ENCODE results near the gene SULT1C4.

The SULT1C4 gene

GRCh38 chr2:108367014-108367413, 10.7 kb upstream of the SULT1C4 start:
- TF ChIP-seq POLR2AphosphoS5 (IDR thresholded peaks at IDR 0.05; ENCODE audit: low read depth) (no peak), SPI1 (IDR thresholded peaks at IDR 0.05; ENCODE audit: borderline replicate concordance, low read depth) (no peak), REST (IDR thresholded peaks at IDR 0.05; ENCODE audit: insufficient replicate concordance, low read depth) (no peak), GABPA (IDR thresholded peaks at IDR 0.05; ENCODE audit: low read depth) (no peak)
- TF ChIP-seq, protein P1, sequence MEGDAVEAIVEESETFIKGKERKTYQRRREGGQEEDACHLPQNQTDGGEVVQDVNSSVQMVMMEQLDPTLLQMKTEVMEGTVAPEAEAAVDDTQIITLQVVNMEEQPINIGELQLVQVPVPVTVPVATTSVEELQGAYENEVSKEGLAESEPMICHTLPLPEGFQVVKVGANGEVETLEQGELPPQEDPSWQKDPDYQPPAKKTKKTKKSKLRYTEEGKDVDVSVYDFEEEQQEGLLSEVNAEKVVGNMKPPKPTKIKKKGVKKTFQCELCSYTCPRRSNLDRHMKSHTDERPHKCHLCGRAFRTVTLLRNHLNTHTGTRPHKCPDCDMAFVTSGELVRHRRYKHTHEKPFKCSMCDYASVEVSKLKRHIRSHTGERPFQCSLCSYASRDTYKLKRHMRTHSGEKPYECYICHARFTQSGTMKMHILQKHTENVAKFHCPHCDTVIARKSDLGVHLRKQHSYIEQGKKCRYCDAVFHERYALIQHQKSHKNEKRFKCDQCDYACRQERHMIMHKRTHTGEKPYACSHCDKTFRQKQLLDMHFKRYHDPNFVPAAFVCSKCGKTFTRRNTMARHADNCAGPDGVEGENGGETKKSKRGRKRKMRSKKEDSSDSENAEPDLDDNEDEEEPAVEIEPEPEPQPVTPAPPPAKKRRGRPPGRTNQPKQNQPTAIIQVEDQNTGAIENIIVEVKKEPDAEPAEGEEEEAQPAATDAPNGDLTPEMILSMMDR (IDR thresholded peaks at IDR 0.05; ENCODE audit: insufficient read depth, low read length), result no peak
- H3K27me3 ChIP-seq (ENCODE audit: insufficient read depth, poor library complexity, severe bottlenecking), result no peaks in the 10 kb centered on the region
- no peak overlapping the region for H3K27ac ChIP-seq (replicated peaks)
- no peak overlapping the region for H3K4me3 ChIP-seq (replicated peaks; ENCODE audit: insufficient read depth, low read length)
- DNase-seq (ENCODE audit: low read depth in 1 of 2, low spot score in 1 of 2), result no peak

GRCh38 chr2:108367561-108368175, 10.1 kb upstream of the SULT1C4 start:
- H3K27ac ChIP-seq (replicated peaks), result no peak overlapping the region

GRCh38 chr2:108369153-108369552, 8.6 kb upstream of the SULT1C4 start:
- Histone ChIP-seq H3K4me3 (replicated peaks; ENCODE audit: insufficient read depth, low read length) (no peak overlapping the region), H3K27me3 (ENCODE audit: insufficient read depth, poor library complexity, severe bottlenecking) (no peaks in the 10 kb centered on the region), H3K27ac (replicated peaks) (no peak overlapping the region)
- no peak for TF ChIP-seq REST (IDR thresholded peaks at IDR 0.05; ENCODE audit: insufficient replicate concordance, low read depth)
- TF ChIP-seq POLR2AphosphoS5 (IDR thresholded peaks at IDR 0.05; ENCODE audit: low read depth), result no peak
- TF ChIP-seq SPI1 (IDR thresholded peaks at IDR 0.05; ENCODE audit: borderline replicate concordance, low read depth), result no peak
- TF ChIP-seq GABPA (IDR thresholded peaks at IDR 0.05; ENCODE audit: low read depth), result no peak
- TF ChIP-seq, protein P1 (IDR thresholded peaks at IDR 0.05; ENCODE audit: insufficient read depth, low read length), result no peak
- DNase-seq (ENCODE audit: low read depth in 1 of 2, low spot score in 1 of 2), result no peak

More at GRCh38 chr2:108367561-108368175, 10.1 kb upstream of the SULT1C4 start:
- no peak overlapping the region for H3K4me3 ChIP-seq (replicated peaks; ENCODE audit: insufficient read depth, low read length)
- TF ChIP-seq REST (IDR thresholded peaks at IDR 0.05; ENCODE audit: insufficient replicate concordance, low read depth), result no peak
- TF ChIP-seq SPI1 (IDR thresholded peaks at IDR 0.05; ENCODE audit: borderline replicate concordance, low read depth), result no peak
- TF ChIP-seq POLR2AphosphoS5 (IDR thresholded peaks at IDR 0.05; ENCODE audit: low read depth), result no peak
- no peak for TF ChIP-seq GABPA (IDR thresholded peaks at IDR 0.05; ENCODE audit: low read depth)
- TF ChIP-seq, protein P1 (IDR thresholded peaks at IDR 0.05; ENCODE audit: insufficient read depth, low read length), result no peak
- H3K27me3 ChIP-seq (ENCODE audit: insufficient read depth, poor library complexity, severe bottlenecking), result no peaks in the 10 kb centered on the region
- DNase-seq (ENCODE audit: low read depth in 1 of 2, low spot score in 1 of 2), result no peak

Measured in HL-60 (cell line).